Spleen (tissue), 11 donors: Measurements from ENCODE around the gene KIF1A. TPM values are rescaled to one million over a fixed set of nuclear protein-coding genes. Genes with fewer than 3 reads are reported as not detected.

Experiments
- DNase-seq: peaks from one replicate; pipeline ENCODE4 v3.0.0-alpha.2; 2020
- H3K27ac ChIP-seq, 8 donors: fragments of 200-600 bp; sonication (generic) in 7 of 8; 1 replicate in 4 of 8; 2 replicates in 4 of 8; pipeline versions ENCODE4 v1.5.0 to v1.8.0; 2016 to 2021; ENCODE audit warnings: inconsistent platforms in 4 of 8, mild to moderate bottlenecking in 4 of 8, moderate library complexity in 1 of 8
- H3K27me3 ChIP-seq, 7 donors: fragments of 200-600 bp; sonication (generic) in 6 of 7; replicated peaks in 1 of 7; 1 replicate in 4 of 7; 2 replicates in 3 of 7; pipeline versions ENCODE4 v1.5.0 to v1.8.0; 2016 to 2021; ENCODE audit warnings: inconsistent platforms in 3 of 7, mild to moderate bottlenecking in 1 of 7
- H3K36me3 ChIP-seq, 6 donors: fragments of 200-600 bp; sonication (generic) in 5 of 6; 1 replicate in 4 of 6; 2 replicates in 2 of 6; pipeline versions ENCODE4 v1.5.0 to v1.8.0; 2016 to 2021; ENCODE audit warnings: inconsistent platforms in 2 of 6
- H3K4me1 ChIP-seq, 6 donors: fragments of 200-600 bp; sonication (generic) in 5 of 6; 1 replicate in 3 of 6; 2 replicates in 3 of 6; pipeline versions ENCODE4 v1.5.0 to v1.8.0; 2016 to 2021; ENCODE audit warnings: inconsistent platforms in 3 of 6
- H3K4me3 ChIP-seq, 8 donors: fragments of 200-600 bp; sonication (generic) in 7 of 8; 1 replicate in 4 of 8; 2 replicates in 4 of 8; pipeline versions ENCODE4 v1.5.0 to v1.8.0; 2016 to 2021; ENCODE audit warnings: inconsistent platforms in 4 of 8, mild to moderate bottlenecking in 4 of 8, moderate library complexity in 2 of 8
- H3K9me3 ChIP-seq, 8 donors: fragments of 200-600 bp; sonication (generic) in 7 of 8; 1 replicate in 4 of 8; 2 replicates in 4 of 8; pipeline versions ENCODE4 v1.5.0 to v1.8.0; 2016 to 2021; ENCODE audit warnings: inconsistent platforms in 4 of 8
- POLR2A ChIP-seq, 3 donors: fragments of 450-650 bp; IDR thresholded peaks; one replicate each; pipeline ENCODE4 v1.5.1; 2017; ENCODE audit warnings: antibody characterized with exemption in 3 of 3, mild to moderate bottlenecking in 1 of 3
- POLR2AphosphoS5 ChIP-seq, 3 donors: sonication (generic); formaldehyde crosslinking; IDR thresholded peaks; one replicate each; pipeline ENCODE4 v1.5.1; 2017; ENCODE audit warnings: antibody characterized with exemption in 3 of 3
- WGBS, 5 donors: extraction: QIAGEN DNeasy Blood & Tissue Kit in 3 of 5; methylation state at CpG; one replicate each; pipeline versions ENCODE4 v1.1.5 to v1.1.7; 2013 to 2018; 5-methylcytosine and 5-hydroxymethylcytosine counted together
- intact Hi-C: fragments of 100-400 bp; cut with DNase I; formaldehyde crosslinking; loops from one replicate; pipeline ENCODE4 v1.15.0; 2023; ENCODE audit warnings: low total_unique reads
- polyA plus RNA-seq, 3 donors: library from polyadenylated mRNA; stranded (reverse); fragments of 200-250 nt; gene quantifications; one replicate each; pipeline ENCODE4 v1.2.1, GENCODE V29; 2013
- total RNA-seq, 7 donors: library from RNA; depleted of rRNA in 3 of 7; stranded (reverse); fragments of >200 nt in 3 of 7; fragmentation: NEBNext Ultra II Directional in 4 of 7; extraction: Animal tissue kit (Norgen Biotek cat#: 25700) in 4 of 7; gene quantifications; one replicate each; pipeline versions ENCODE4 v1.1.0 to v1.2.1, GENCODE V29; 2016 to 2021
- TF ChIP-seq, protein P1 (sequence below), 11 experiments: fragments of 200-600 bp in 7 of 11; fragments of 450-650 bp in 4 of 11; sonication (generic) in 4 of 11; IDR thresholded peaks in 8 of 11; conservative IDR thresholded peaks in 3 of 11; 1 replicate in 7 of 11; 2 replicates in 4 of 11; pipeline versions ENCODE4 v1.4.0 to v1.8.0; 2016 to 2021; ENCODE audit warnings: antibody characterized with exemption in 11 of 11, inconsistent platforms in 4 of 11, mild to moderate bottlenecking in 1 of 11
- donor health status: healthy with polysubstance abuse.
- donor health status: DM: no; HTN: no; CAD: no; lungs with moderate emphysema.
- donor health status: DM: no; HTN: no; CAD: no.
- donor health status: Bipolar disorder and iron deficiency.
- donor health status: healthy.
- donor health status: DM: no; HTN: no; CAD: no.
- donor health status: DM: yes; HTN: yes; CAD: no.

KIF1A gene
- total and polyA plus RNA-seq, 10 donors = 0.02 to 2.0 (median 0.55) TPM; not detected in 1

DNA sequence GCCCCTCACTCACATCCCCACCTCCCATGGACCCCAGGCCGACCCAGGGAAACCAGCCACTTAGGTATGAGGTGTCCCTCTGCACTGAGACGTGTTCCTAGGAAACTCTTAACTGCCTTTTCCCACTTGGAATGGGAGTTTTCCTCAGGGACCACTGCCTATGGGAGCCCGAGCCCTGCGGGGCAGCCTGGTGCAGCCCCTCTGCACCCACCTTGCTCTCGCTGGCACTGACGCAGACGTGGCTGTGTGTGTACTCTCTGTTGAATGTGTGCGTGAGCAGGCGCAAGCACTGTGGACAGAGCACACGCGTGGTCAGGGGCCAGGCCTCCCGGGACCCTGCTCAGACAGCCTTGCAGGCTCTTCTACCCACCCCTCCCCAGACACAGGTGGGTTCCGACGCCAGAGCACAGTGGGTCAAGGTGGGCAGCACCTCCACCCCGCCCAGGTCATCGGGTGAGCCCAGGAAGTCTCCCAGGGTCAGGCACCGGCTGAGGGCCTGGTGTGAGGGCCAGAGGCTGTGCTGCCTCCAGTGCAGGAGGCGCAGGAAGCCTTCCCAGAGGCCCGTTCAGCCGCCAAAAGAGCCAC lies 98.3 kb downstream of the KIF1A start:
- no peaks in the 10 kb centered on the region for H3K4me1 ChIP-seq
- intact Hi-C loops = no loop called here
- peaks cover 0 to 26% (median 0%) of the 10 kb centered on the region in 7 donors for H3K27me3 ChIP-seq
- 82 to 90% (median 86%) methylated on average over 10 to 20 of the region's 20 CpGs for WGBS, 5 donors
- H3K9me3 ChIP-seq = no peaks in the 10 kb centered on the region
- no peak overlapping the region for H3K4me3 ChIP-seq
- H3K27ac ChIP-seq = no peak overlapping the region
- TF ChIP-seq, protein P1, sequence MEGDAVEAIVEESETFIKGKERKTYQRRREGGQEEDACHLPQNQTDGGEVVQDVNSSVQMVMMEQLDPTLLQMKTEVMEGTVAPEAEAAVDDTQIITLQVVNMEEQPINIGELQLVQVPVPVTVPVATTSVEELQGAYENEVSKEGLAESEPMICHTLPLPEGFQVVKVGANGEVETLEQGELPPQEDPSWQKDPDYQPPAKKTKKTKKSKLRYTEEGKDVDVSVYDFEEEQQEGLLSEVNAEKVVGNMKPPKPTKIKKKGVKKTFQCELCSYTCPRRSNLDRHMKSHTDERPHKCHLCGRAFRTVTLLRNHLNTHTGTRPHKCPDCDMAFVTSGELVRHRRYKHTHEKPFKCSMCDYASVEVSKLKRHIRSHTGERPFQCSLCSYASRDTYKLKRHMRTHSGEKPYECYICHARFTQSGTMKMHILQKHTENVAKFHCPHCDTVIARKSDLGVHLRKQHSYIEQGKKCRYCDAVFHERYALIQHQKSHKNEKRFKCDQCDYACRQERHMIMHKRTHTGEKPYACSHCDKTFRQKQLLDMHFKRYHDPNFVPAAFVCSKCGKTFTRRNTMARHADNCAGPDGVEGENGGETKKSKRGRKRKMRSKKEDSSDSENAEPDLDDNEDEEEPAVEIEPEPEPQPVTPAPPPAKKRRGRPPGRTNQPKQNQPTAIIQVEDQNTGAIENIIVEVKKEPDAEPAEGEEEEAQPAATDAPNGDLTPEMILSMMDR (IDR thresholded peaks at IDR 0.05 in 8 of 11, conservative IDR thresholded peaks at IDR 0.05 in 3 of 11) = no peak
- TF ChIP-seq POLR2AphosphoS5 (IDR thresholded peaks at IDR 0.05) (no peak), POLR2A (IDR thresholded peaks at IDR 0.05) (no peak)
- H3K36me3 ChIP-seq = no peaks in the 10 kb centered on the region
- no peak for DNase-seq

DNA sequence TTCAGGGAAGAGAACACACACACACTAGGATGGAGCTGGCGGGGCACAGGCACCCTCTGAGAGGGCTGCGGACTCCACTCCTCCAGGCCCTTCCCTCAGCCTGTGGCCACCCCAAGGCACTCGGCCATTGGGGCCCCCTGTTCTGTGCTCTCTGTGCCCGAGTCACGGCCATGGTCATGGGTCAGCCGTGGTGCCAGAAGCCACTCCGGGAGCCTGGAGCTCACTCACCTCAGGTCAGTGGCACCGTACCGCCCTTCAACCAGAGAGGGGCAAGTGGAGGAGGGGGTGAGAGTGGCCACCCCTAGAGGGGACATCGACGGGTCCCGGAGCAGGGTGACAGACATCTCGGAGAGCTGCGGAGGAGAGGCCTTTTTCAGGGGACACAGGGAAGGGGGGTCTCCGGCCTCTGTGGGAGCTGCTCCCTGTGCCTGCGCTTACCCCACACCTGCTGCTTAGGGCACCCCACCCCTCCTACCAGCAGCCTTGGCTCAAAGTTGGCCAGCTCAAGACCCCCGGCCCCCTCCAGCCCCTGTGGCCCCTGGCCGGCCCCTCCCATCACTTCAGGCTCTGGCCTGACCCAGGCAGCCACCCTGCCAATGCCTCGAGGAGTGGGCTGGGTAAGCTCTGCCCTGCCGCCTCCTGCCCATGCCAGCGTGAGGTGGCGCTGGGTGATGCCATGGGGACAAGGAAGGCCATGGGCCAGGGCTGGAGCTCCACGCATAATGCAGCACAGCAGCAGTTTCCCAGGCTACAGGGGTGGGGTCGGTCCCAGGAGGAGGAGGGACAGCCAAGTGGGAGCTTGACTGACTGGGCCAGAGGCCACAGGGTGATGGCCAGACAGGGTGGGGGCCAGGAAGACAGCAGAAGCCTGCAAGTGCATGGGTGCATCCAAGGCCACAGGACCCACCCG lies 99.1 kb downstream of the KIF1A start:
- Histone ChIP-seq H3K27ac (no peak overlapping the region), H3K27me3 (peaks cover 0 to 26% (median 0%) of the 10 kb centered on the region in 7 donors), H3K36me3 (no peaks in the 10 kb centered on the region), H3K4me3 (no peak overlapping the region), H3K9me3 (no peaks in the 10 kb centered on the region), H3K4me1 (no peaks in the 10 kb centered on the region)
- intact Hi-C loops = no loop called here
- WGBS, 5 donors = 86 to 91% (median 87%) methylated on average over 16 to 25 of the region's 25 CpGs
- DNase-seq = no peak
- TF ChIP-seq POLR2AphosphoS5 (IDR thresholded peaks at IDR 0.05) = no peak
- TF ChIP-seq, protein P1 (IDR thresholded peaks at IDR 0.05 in 8 of 11, conservative IDR thresholded peaks at IDR 0.05 in 3 of 11) = no peak
- TF ChIP-seq POLR2A (IDR thresholded peaks at IDR 0.05) = no peak

DNA sequence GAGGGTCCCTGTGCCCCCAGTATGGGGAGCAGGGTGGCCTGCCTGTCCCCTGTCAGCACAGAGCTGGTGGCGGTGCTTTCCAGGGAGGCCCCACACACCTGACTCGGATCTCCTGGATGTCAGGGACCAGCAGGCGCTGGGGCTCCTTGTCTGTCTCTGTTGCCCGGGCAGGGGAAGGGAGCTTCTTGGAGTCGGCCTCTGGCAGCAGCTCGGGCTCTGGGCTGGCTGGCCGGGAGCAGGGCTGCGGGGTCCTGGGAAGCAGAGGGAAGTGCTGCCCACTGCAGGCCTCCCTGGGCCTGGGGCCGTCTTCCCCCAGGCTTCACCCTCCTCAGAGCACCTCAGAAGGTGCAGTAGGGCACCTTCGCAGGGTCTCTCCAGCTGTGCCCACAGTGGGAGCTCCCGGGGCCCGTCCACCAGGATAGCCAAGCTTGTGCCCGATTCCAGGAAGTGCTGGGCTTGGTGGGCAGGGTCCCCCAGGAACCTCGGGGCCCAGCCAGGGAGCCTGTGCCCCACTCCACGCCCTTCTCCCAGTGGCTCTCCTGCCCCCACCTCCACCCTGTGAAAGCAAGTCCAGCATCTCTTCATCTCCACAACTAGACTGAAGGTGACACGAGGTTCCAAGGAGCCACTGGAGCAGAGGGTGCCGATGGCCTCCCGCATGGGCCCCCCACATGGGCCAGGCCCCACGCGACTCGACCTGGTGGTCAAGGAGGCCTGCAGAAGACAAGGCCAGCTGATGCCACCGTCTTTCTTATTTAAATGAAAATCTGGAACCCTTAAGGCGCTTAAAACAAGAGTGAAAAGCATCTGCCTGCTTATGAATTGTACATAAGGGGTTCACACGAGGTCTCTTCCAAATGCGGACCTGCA lies 100.1 kb downstream of the KIF1A start:
- intact Hi-C loops = no loop called here
- TF ChIP-seq POLR2AphosphoS5 (IDR thresholded peaks at IDR 0.05) = no peak
- TF ChIP-seq POLR2A (IDR thresholded peaks at IDR 0.05) = no peak
- TF ChIP-seq, protein P1 (IDR thresholded peaks at IDR 0.05 in 8 of 11, conservative IDR thresholded peaks at IDR 0.05 in 3 of 11) = no peak
- H3K27ac ChIP-seq = no peak overlapping the region
- no peaks in the 10 kb centered on the region for H3K36me3 ChIP-seq
- H3K4me3 ChIP-seq = no peak overlapping the region
- no peaks in the 10 kb centered on the region for H3K9me3 ChIP-seq
- H3K4me1 ChIP-seq = no peaks in the 10 kb centered on the region
- WGBS, 5 donors = 79 to 87% (median 83%) methylated on average over 19 to 25 of the region's 25 CpGs
- peaks cover 0 to 19% (median 0%) of the 10 kb centered on the region in 7 donors for H3K27me3 ChIP-seq
- DNase-seq = no peak
